Measurements from ENCODE around the gene CEACAM8. TPM values are rescaled to one million over a fixed set of nuclear protein-coding genes. Genes with fewer than 3 reads are reported as not detected.

CEACAM8 gene
- total and polyA plus RNA-seq, 3 donors from 2014 or later: 0.16 TPM; not detected in 2

GRCh38 chr19:42589792-42590191 is 4.9 kb downstream of the CEACAM8 start:
- DNase-seq: no peak
- H3K4me1 ChIP-seq: no peaks in the 10 kb centered on the region
- H3K36me3 ChIP-seq (ENCODE audit: low read depth, missing control alignments): no peaks in the 10 kb centered on the region
- 86 to 89% methylated on average over 6 to 7 of the region's 7 CpGs for WGBS, 2 donors
- intact Hi-C loops (cut with DNase I; ENCODE audit: low total_unique reads): no loop called here
- H3K27ac ChIP-seq: no peak overlapping the region
- no peaks in the 10 kb centered on the region for H3K27me3 ChIP-seq
- no peak for TF ChIP-seq POLR2A (IDR thresholded peaks at IDR 0.05)
- TF ChIP-seq CTCF (IDR thresholded peaks at IDR 0.05): no peak
- H3K9me3 ChIP-seq: no peaks in the 10 kb centered on the region
- H3K4me3 ChIP-seq: no peak overlapping the region

- Histone ChIP-seq H3K27ac (no peak overlapping the region), H3K4me1 (no peaks in the 10 kb centered on the region), H3K36me3 (ENCODE audit: low read depth, missing control alignments) (no peaks in the 10 kb centered on the region), H3K9me3 (no peaks in the 10 kb centered on the region), H3K27me3 (no peaks in the 10 kb centered on the region), H3K4me3 (no peak overlapping the region)
- intact Hi-C loops (cut with DNase I; ENCODE audit: low total_unique reads): no loop called here
- TF ChIP-seq POLR2A (IDR thresholded peaks at IDR 0.05) (no peak), CTCF (IDR thresholded peaks at IDR 0.05) (no peak)
- DNase-seq: no peak
These were observed 10.3 kb downstream of the CEACAM8 start for GRCh38 chr19:42584466-42584865.

DNA sequence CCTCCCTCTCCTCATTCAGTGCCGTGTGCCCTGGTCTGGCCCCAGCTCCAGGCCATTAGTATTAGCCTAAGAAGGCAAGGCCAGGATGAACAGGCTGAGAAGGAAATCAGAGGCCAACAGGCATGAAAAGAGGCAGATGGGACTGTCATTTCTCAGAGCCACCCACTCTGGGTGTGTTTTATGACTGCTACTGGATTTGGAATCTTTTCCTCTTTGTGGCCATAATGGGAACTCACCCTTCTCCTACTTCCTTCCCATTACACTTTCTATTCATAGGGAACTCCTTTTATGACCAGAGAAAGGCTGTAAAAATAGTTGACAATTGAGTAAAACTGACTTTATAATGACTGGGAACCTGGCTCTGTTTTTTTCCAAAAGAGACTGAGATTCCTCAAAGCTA is 17.7 kb downstream of the CEACAM8 start:
- Histone ChIP-seq H3K9me3 (no peaks in the 10 kb centered on the region), H3K27ac (no peak overlapping the region), H3K36me3 (ENCODE audit: low read depth, missing control alignments) (no peaks in the 10 kb centered on the region), H3K27me3 (no peaks in the 10 kb centered on the region), H3K4me1 (no peaks in the 10 kb centered on the region), H3K4me3 (no peak overlapping the region)
- intact Hi-C loops (cut with DNase I; ENCODE audit: low total_unique reads): no loop called here
- DNase-seq: no peak
- no peak for TF ChIP-seq POLR2A (IDR thresholded peaks at IDR 0.05)
- TF ChIP-seq CTCF (IDR thresholded peaks at IDR 0.05): no peak
- WGBS, 2 donors: 64 to 67% methylated on average over 1 of the region's 1 CpG

- WGBS, 2 donors: 87 to 90% methylated on average over 2 of the region's 2 CpGs
- Histone ChIP-seq H3K36me3 (ENCODE audit: low read depth, missing control alignments) (no peaks in the 10 kb centered on the region), H3K4me3 (no peak overlapping the region), H3K27ac (no peak overlapping the region), H3K9me3 (no peaks in the 10 kb centered on the region), H3K27me3 (no peaks in the 10 kb centered on the region), H3K4me1 (no peaks in the 10 kb centered on the region)
- TF ChIP-seq CTCF (IDR thresholded peaks at IDR 0.05) (no peak), POLR2A (IDR thresholded peaks at IDR 0.05) (no peak)
- DNase-seq: no peak
- intact Hi-C loops (cut with DNase I; ENCODE audit: low total_unique reads): no loop called here
These were observed 18.5 kb downstream of the CEACAM8 start for GRCh38 chr19:42576241-42576640.

DNA sequence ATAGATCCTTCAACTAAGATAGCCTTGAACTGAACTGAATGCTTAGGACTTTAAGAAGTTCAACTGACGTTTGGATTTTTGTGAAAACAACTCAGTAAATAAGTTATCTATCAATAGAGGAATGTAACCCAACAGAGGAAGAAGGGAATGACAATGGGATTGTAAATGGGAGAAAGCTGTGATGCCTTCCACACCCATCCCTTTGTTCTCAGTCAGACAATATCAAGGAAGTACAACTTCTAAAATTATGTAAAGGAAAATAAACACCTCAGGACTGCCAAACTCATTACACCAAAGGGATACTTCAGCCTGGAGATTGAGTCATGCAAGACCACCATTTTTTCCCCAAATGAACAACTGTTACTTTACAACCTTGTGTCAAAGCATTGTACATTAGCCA is 21.1 kb downstream of the CEACAM8 start:
- no peaks in the 10 kb centered on the region for H3K9me3 ChIP-seq
- TF ChIP-seq POLR2A (IDR thresholded peaks at IDR 0.05): no peak
- TF ChIP-seq CTCF (IDR thresholded peaks at IDR 0.05): no peak
- no peak overlapping the region for H3K27ac ChIP-seq
- H3K4me1 ChIP-seq: no peaks in the 10 kb centered on the region
- DNase-seq: no peak
- H3K27me3 ChIP-seq: no peaks in the 10 kb centered on the region
- H3K36me3 ChIP-seq (ENCODE audit: low read depth, missing control alignments): no peaks in the 10 kb centered on the region
- WGBS, 2 donors: 53% methylated on average over 1 of the region's 1 CpG
- H3K4me3 ChIP-seq: no peak overlapping the region
- intact Hi-C loops (cut with DNase I; ENCODE audit: low total_unique reads): no loop called here

Measured in testis (tissue), 3 donors.